Measurements from ENCODE around the gene KCNJ16. TPM values are rescaled to one million over a fixed set of nuclear protein-coding genes. Genes with fewer than 3 reads are reported as not detected.

Gene KCNJ16
- total RNA-seq, 2 donors from 2014 or later: 53.4 to 58.6 TPM

DNA sequence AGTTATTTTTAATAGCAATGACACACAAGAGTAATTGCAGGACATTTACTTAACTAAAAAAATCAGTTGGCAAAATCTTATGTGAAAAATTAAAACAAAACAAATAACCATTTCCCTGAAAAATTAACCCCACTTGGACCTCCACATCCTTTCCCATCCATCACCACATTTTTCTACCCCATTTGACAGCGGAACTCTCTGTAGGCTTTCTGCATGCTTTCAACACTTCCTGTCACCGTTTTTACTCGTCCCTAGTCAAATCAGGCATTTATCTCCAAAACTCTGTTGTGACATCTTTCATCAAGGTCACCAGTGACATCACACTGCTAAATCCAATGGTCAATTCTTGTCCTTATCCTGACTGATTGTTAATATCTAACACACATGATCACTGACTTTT, 27.5 kb downstream of the KCNJ16 start:
- H3K9me3 ChIP-seq: no peaks in the 10 kb centered on the region
- DNase-seq (no peak), ATAC-seq (no peak)
- TF ChIP-seq, protein P1, sequence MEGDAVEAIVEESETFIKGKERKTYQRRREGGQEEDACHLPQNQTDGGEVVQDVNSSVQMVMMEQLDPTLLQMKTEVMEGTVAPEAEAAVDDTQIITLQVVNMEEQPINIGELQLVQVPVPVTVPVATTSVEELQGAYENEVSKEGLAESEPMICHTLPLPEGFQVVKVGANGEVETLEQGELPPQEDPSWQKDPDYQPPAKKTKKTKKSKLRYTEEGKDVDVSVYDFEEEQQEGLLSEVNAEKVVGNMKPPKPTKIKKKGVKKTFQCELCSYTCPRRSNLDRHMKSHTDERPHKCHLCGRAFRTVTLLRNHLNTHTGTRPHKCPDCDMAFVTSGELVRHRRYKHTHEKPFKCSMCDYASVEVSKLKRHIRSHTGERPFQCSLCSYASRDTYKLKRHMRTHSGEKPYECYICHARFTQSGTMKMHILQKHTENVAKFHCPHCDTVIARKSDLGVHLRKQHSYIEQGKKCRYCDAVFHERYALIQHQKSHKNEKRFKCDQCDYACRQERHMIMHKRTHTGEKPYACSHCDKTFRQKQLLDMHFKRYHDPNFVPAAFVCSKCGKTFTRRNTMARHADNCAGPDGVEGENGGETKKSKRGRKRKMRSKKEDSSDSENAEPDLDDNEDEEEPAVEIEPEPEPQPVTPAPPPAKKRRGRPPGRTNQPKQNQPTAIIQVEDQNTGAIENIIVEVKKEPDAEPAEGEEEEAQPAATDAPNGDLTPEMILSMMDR (IDR thresholded peaks at IDR 0.05): no peak
- TF ChIP-seq POLR2A (IDR thresholded peaks at IDR 0.05): no peak
- no peak overlapping the region for H3K27ac ChIP-seq
- no peaks in the 10 kb centered on the region for H3K36me3 ChIP-seq (replicated peaks in 1 of 2; ENCODE audit: insufficient read depth in 1 of 2, low read depth in 2 of 2)
- 40 to 43% methylated on average over 3 of the region's 3 CpGs for WGBS, 2 donors
- intact Hi-C loops (cut with DNase I): no loop called here
- no peak overlapping the region for H3K4me3 ChIP-seq
- peaks cover 6% of the 10 kb centered on the region for H3K4me1 ChIP-seq
- H3K27me3 ChIP-seq: no peaks in the 10 kb centered on the region

DNA sequence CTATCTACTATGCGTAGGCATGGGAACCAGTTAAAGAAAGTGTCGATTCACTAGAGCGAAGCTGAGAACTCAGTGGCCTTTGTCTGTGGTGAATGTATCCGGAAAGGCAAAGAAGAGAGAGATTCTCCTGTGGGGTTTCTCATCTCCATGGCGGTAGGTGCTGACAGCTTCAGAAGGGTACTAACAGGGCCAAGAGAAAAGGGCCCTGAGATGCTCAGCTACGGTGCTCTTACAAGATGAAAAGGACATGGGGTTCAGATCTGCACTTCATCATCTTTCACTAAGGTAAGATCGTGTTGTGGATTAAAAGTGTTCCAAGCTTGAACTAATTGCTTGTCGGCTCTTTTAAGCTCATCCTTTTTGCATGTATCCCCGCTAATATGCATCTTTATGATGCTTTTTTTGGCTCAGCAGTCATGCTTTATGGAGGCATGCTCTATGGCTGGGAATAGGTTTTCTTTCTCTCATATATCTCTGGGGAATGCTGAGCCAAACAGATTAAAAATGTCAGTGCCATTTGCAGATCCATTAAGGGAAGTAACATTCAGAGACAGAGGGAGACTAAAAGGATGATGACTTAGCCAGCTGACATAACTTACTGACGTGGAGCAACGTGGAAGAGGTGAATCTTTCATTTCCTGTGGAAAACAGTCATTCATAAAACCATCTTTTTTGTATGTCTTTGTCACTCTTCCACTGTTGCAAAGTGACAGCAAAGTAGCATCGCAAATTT, 29.9 kb downstream of the KCNJ16 start:
- WGBS, 2 donors: 74 to 78% methylated on average over 12 of the region's 12 CpGs
- no peak overlapping the region for H3K27ac ChIP-seq
- ATAC-seq (no peak), DNase-seq (no peak)
- TF ChIP-seq, protein P1 (IDR thresholded peaks at IDR 0.05): no peak
- no peak for TF ChIP-seq POLR2A (IDR thresholded peaks at IDR 0.05)
- H3K36me3 ChIP-seq (replicated peaks in 1 of 2; ENCODE audit: insufficient read depth in 1 of 2, low read depth in 2 of 2): no peaks in the 10 kb centered on the region
- intact Hi-C loops (cut with DNase I): no loop called here
- H3K27me3 ChIP-seq: no peaks in the 10 kb centered on the region
- H3K4me3 ChIP-seq: no peak overlapping the region
- peaks cover 6% of the 10 kb centered on the region for H3K4me1 ChIP-seq
- no peaks in the 10 kb centered on the region for H3K9me3 ChIP-seq

DNA sequence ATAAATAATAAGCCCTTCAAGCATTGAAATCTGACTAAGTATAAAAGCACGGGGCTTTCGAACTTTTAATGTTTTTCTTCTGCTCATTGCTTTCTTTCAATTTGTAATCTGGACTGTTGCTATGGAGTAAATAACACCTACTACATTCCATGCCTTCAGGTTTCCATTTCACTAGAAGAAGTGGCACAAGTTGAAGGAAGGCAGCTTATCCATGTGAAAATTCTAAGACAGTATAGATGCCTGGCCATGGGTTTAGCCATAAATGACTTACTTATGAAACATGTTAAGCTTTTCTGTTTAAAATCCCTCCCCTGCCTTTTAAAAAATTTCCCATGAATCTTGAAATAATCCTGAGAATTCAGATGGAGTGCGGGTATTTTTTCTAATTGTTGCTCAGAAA, 30.6 kb downstream of the KCNJ16 start:
- Histone ChIP-seq H3K27me3 (no peaks in the 10 kb centered on the region), H3K9me3 (no peaks in the 10 kb centered on the region), H3K4me3 (no peak overlapping the region), H3K4me1 (peaks cover 6% of the 10 kb centered on the region), H3K27ac (no peak overlapping the region), H3K36me3 (replicated peaks in 1 of 2; ENCODE audit: insufficient read depth in 1 of 2, low read depth in 2 of 2) (no peaks in the 10 kb centered on the region)
- no peak for TF ChIP-seq POLR2A (IDR thresholded peaks at IDR 0.05)
- TF ChIP-seq, protein P1 (IDR thresholded peaks at IDR 0.05): no peak
- ATAC-seq: no peak
- WGBS, 2 donors: 82 to 90% methylated on average over 3 of the region's 3 CpGs
- DNase-seq: no peak
- intact Hi-C loops (cut with DNase I): no loop called here

DNA sequence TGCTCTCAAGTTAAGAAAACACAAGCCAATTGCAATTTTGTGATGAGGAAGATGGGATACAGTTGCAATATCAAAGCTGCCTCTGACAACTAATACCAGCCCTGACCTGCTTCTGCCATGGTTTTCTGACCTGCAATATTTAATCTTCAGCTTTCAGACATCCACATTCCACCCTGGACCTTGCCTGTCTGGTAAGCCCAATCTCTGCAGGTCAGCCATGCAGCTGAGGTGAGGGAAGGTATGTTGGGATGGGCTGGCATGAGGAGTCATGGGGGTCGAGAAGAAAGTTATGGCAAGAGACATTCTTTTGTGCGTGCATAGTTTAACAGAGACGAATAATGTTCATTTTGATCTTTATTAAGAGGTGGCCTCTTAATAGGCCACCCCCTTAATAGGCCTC, 31.5 kb downstream of the KCNJ16 start:
- 73 to 84% methylated on average over 3 of the region's 3 CpGs for WGBS, 2 donors
- peaks cover 6% of the 10 kb centered on the region for H3K4me1 ChIP-seq
- no peak overlapping the region for H3K27ac ChIP-seq
- ATAC-seq (no peak), DNase-seq (no peak)
- TF ChIP-seq POLR2A (IDR thresholded peaks at IDR 0.05): no peak
- TF ChIP-seq, protein P1 (IDR thresholded peaks at IDR 0.05): no peak
- no peaks in the 10 kb centered on the region for H3K27me3 ChIP-seq
- no peak overlapping the region for H3K4me3 ChIP-seq
- no peaks in the 10 kb centered on the region for H3K36me3 ChIP-seq (replicated peaks in 1 of 2; ENCODE audit: insufficient read depth in 1 of 2, low read depth in 2 of 2)
- intact Hi-C loops (cut with DNase I): no loop called here
- no peaks in the 10 kb centered on the region for H3K9me3 ChIP-seq

DNA sequence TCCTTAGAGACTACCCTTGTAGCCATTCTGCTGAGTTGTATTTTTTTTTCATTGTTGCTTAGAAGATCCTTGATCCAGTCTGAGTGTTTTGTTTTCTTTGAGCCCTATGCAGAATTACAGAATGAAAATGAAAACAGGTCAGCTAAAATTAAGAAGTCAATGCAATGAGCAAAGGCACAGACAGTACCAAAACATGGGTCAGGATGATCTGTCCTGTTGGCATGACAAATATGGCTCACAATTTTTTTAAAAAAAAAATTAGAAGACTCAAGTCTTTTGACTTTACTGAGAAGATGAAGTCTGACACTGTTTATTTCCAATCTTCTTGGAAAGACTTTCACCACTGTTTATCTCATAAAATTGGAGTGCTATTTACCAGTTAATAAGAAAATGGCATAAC, 32.4 kb downstream of the KCNJ16 start:
- H3K27me3 ChIP-seq: no peaks in the 10 kb centered on the region
- H3K9me3 ChIP-seq: no peaks in the 10 kb centered on the region
- no peak overlapping the region for H3K27ac ChIP-seq
- ATAC-seq (no peak), DNase-seq (no peak)
- no peak overlapping the region for H3K4me3 ChIP-seq
- peaks cover 6% of the 10 kb centered on the region for H3K4me1 ChIP-seq
- H3K36me3 ChIP-seq (replicated peaks in 1 of 2; ENCODE audit: insufficient read depth in 1 of 2, low read depth in 2 of 2): no peaks in the 10 kb centered on the region
- TF ChIP-seq, protein P1 (IDR thresholded peaks at IDR 0.05): no peak
- TF ChIP-seq POLR2A (IDR thresholded peaks at IDR 0.05): no peak
- intact Hi-C loops (cut with DNase I): no loop called here

All from body of pancreas (tissue), 4 donors.